K562 (cell line): ENCODE results near the gene APEX1. TPM values are rescaled to one million over a fixed set of nuclear protein-coding genes. Genes with fewer than 3 reads are reported as not detected.

Experiments used
- AFF4 ChIP-seq: sonication (generic); formaldehyde crosslinking; IDR thresholded peaks from 2 replicates; pipeline ENCODE4 v1.8.0; 2023; ENCODE audit warnings: mild to moderate bottlenecking, missing genetic modification reagents
- CBX8 ChIP-seq: fragments of 200-600 bp; sonication (generic); IDR thresholded peaks from 2 replicates; pipeline ENCODE4 v1.6.1; 2012; ENCODE audit warnings: borderline replicate concordance, mixed run types, low read depth, mild to moderate bottlenecking, moderate library complexity, mixed read lengths, low read length, control low read depth, inconsistent platforms; ENCODE audit not compliant: poor library complexity, severe bottlenecking; ENCODE audit errors: extremely low read depth
- FOXP4 ChIP-seq: sonication (generic); formaldehyde crosslinking; IDR thresholded peaks from 2 replicates; pipeline ENCODE4 v1.8.0; 2022; ENCODE audit warnings: mild to moderate bottlenecking, missing genetic modification reagents, borderline replicate concordance
- HNRNPLL ChIP-seq: fragments of 200-400 bp; formaldehyde crosslinking; IDR thresholded peaks from 2 replicates; pipeline ENCODE4 v1.6.1; 2017; ENCODE audit warnings: low read length, low read depth, mild to moderate bottlenecking; ENCODE audit not compliant: poor library complexity, severe bottlenecking
- KAT2B ChIP-seq: IDR thresholded peaks from one replicate; pipeline ENCODE4 v1.6.1; 2012; ENCODE audit warnings: low read depth, mild to moderate bottlenecking, control low read depth, inconsistent platforms, low read length, moderate library complexity
- NFE2 ChIP-seq: IDR thresholded peaks from 2 replicates; pipeline ENCODE4 v1.6.1; 2014; ENCODE audit warnings: antibody characterized with exemption, low read depth
- PML ChIP-seq: IDR thresholded peaks from 2 replicates; pipeline ENCODE4 v1.6.1; 2012; ENCODE audit warnings: low read length, inconsistent platforms
- TBL1XR1 ChIP-seq, 2 experiments: IDR thresholded peaks; 2 replicates each; pipeline ENCODE4 v1.6.1; 2012; ENCODE audit warnings: improper control_type of control experiment in 2 of 2, low read length in 2 of 2, mild to moderate bottlenecking in 1 of 2
- ZBTB1 ChIP-seq: sonication (generic); formaldehyde crosslinking; IDR thresholded peaks from 2 replicates; pipeline ENCODE4 v1.8.1; 2023; ENCODE audit warnings: missing genetic modification reagents, low read depth, mild to moderate bottlenecking, borderline replicate concordance
- ZNF253 ChIP-seq: fragments of 250-450 bp; sonication (Bioruptor Pico); conservative IDR thresholded peaks from 2 replicates; pipeline ENCODE4 v1.6.1; 2021; ENCODE audit warnings: mild to moderate bottlenecking
- ZNF77 ChIP-seq: fragments of 250-450 bp; sonication (Bioruptor Pico); IDR thresholded peaks from 2 replicates; pipeline ENCODE4 v1.5.0; 2020
- polyA plus RNA-seq, 8 experiments: library from polyadenylated mRNA; depleted of rRNA in 4 of 8; stranded (reverse) in 5 of 8; unstranded in 3 of 8; fragments of >200 nt; fragmentation: Nextera tagmentation in 2 of 8; fragmentation: Illumina TruSeq in 1 of 8; extraction: Ambion mirVana in 2 of 8; extraction: Trizol in 1 of 8; gene quantifications; 2 replicates each; pipeline versions ENCODE4 v1.2.1 to v1.2.3, GENCODE V29; 2011 to 2014; ENCODE audit warnings: inconsistent platforms in 1 of 8, missing spikeins in 1 of 8
- total RNA-seq, 7 experiments: library from RNA; depleted of rRNA in 6 of 7; stranded (reverse); fragments of >200 nt in 6 of 7; fragmentation: Illumina TruSeq in 2 of 7; extraction: Trizol in 2 of 7; gene quantifications; 2 replicates each; pipeline versions ENCODE4 v1.2.1 to v1.2.3, GENCODE V29; 2011 to 2021; ENCODE audit warnings: low replicate concordance in 1 of 7
- TF ChIP-seq, protein P1 (sequence below): fragments of 250-450 bp; sonication (Bioruptor Pico); IDR thresholded peaks from 2 replicates; pipeline ENCODE4 v1.5.0; 2022; ENCODE audit warnings: mild to moderate bottlenecking

The APEX1 gene
- total and polyA plus RNA-seq, 9 of the 15 experiments (the other 6 are each of a cell fraction or from before 2014, with no cell fraction given), result 50.2 to 274 (median 158) TPM

GRCh38 chr14:20461225-20462141 is 6.5 kb downstream of the APEX1 start, which contains the start of gene PIP4P1 (continued):
- TF ChIP-seq, protein P1, sequence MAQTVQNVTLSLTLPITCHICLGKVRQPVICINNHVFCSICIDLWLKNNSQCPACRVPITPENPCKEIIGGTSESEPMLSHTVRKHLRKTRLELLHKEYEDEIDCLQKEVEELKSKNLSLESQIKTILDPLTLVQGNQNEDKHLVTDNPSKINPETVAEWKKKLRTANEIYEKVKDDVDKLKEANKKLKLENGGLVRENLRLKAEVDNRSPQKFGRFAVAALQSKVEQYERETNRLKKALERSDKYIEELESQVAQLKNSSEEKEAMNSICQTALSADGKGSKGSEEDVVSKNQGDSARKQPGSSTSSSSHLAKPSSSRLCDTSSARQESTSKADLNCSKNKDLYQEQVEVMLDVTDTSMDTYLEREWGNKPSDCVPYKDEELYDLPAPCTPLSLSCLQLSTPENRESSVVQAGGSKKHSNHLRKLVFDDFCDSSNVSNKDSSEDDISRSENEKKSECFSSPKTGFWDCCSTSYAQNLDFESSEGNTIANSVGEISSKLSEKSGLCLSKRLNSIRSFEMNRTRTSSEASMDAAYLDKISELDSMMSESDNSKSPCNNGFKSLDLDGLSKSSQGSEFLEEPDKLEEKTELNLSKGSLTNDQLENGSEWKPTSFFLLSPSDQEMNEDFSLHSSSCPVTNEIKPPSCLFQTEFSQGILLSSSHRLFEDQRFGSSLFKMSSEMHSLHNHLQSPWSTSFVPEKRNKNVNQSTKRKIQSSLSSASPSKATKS, result no peak
- TF ChIP-seq HNRNPLL (peak; percentile 61), KAT2B (no peak), FOXP4 (CRISPR knock-in tag) (no peak), PML (peak; percentile 58; the same call in 1 of the 2 replicates), TBL1XR1 (IDR thresholded peaks at IDR 0.05; ENCODE audit: low read length in 2 of 2) (0 out of 4 replicates have a peak, but pooled peaks of 1 of the 2 experiments have one; percentile 15), AFF4 (CRISPR knock-in tag) (no peak), ZBTB1 (peak; percentile 99), CBX8 (no peak), ZNF77 (CRISPR knock-in tag) (no peak), NFE2 (no peak), ZNF253 (CRISPR knock-in tag) (no peak)
